ENCODE data around the gene PSMD1. TPM values are rescaled to one million over a fixed set of nuclear protein-coding genes. Genes with fewer than 3 reads are reported as not detected.

Gene PSMD1
- total RNA-seq, 1 experiment from 2014 or later = 133 TPM

DNA sequence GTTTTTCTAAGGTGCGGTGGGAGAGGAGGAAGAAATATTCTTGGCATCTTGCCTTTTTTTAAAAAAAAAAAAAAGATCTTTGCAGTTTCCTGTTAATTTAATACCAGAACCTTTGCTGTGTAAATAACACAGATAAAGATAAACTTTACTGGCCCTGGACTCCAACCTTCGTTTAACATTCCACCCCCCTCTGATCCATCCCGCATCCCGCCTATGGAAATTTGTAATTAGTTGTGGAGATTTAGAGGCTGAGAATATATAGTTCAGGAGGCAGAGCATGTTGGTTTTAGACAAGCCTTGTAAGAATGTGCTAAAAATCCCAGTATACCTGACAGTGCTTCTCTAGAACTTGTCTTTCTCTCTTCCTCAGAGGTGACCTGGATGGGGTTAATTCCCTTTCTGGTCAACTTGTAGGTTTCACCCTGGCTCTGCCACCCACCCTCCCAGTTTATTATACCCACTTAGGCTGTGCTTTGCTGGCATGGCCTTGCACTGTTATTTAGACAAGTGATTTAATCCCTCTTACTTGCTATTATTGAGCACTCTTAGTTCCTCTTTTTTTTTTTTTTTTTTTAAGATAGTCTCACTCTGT lies 22.3 kb upstream of the PSMD1 start (continued):
- TF ChIP-seq POLR2AphosphoS5 (IDR thresholded peaks at IDR 0.05; ENCODE audit: low read depth, low read length) (no peak), EGR1 (IDR thresholded peaks at IDR 0.05; ENCODE audit: low read depth) (no peak)

DNA sequence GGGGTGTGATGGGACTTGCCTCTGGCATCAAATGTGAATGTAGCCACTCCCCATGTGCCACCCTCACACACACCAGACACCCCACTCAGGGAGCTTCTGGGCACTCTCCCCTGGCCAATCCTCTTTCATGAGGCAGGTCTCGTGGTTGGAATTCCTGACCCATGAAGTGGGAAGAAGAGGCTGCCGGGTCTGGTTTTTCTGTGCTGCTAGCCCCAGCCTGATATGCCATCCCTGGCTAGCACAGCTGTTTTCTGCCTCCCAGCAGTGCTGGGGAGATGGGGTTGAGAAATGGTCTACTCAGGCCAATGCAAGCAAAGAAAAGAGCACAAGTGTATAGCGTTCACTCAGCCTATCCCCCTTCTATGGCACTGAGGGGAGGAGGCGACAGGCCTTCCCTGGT lies 20.5 kb upstream of the PSMD1 start:
- Histone ChIP-seq H3K36me3 (ENCODE audit: control insufficient read depth in 1 of 2, insufficient read depth in 2 of 2, low read length in 2 of 2) (no peaks in the 10 kb centered on the region), H2AFZ (ENCODE audit: low read depth, low read length, poor library complexity, severe bottlenecking) (no peak overlapping the region), H3K9me2 (ENCODE audit: insufficient read depth) (no peaks in the 10 kb centered on the region), H3K4me2 (ENCODE audit: low read length) (no peak overlapping the region), H3K4me3 (replicated peaks in 1 of 2; ENCODE audit: low read depth in 1 of 2, low read length in 2 of 2) (no peak overlapping the region), H3K79me2 (ENCODE audit: insufficient read depth, low read length) (no peaks in the 10 kb centered on the region), H4K20me1 (ENCODE audit: insufficient read depth) (no peaks in the 10 kb centered on the region), H3K4me1 (ENCODE audit: control insufficient read depth in 1 of 2, insufficient read depth in 2 of 2, low read length in 2 of 2) (peaks cover 0 to 11% of the 10 kb centered on the region in 2 experiments; a peak in 1 of 4 replicates), H3K27ac (ENCODE audit: low read depth, low read length) (no peak overlapping the region), H3K9me3 (ENCODE audit: control insufficient read depth in 1 of 2, insufficient read depth in 1 of 2, low read depth in 1 of 2, low read length in 2 of 2) (no peaks in the 10 kb centered on the region), H3K9ac (ENCODE audit: low read length) (no peak overlapping the region), H3K27me3 (ENCODE audit: insufficient read depth, low read length) (no peaks in the 10 kb centered on the region)
- no TSS peak for BruUV-seq (replicated peaks)
- intact Hi-C loops (cut with micrococcal nuclease) = no loop called here
- no peak for DNase-seq (ENCODE audit: low read depth, low spot score)
- ChIA-PET CTCF (interaction anchor here (0.7 to 1.2 kb wide), 2 partner anchors 10 to 17 kb away, joined by 3 read pairs; no protein-coding TSS in a partner anchor), POLR2A (no interaction called here), RAD21 (ENCODE audit: low non-redundant PET in 1 of 2, low total read pairs in 2 of 2, uncharacterized antibody in 2 of 2, unreplicated experiment in 2 of 2) (interaction anchor here in 1 of 2 experiments (0.7 kb wide), 1 partner anchor 380 kb away, joined by 3 read pairs; no protein-coding TSS in a partner anchor)
- ATAC-seq = no peak
- TF ChIP-seq ZNF274 (IDR thresholded peaks at IDR 0.05; ENCODE audit: low read depth, low read length) (no peak), RAD21 (IDR thresholded peaks at IDR 0.05; ENCODE audit: low read depth) (no peak), SP1 (IDR thresholded peaks at IDR 0.05; ENCODE audit: low read depth) (no peak), YY1 (IDR thresholded peaks at IDR 0.05; ENCODE audit: extremely low read depth, insufficient replicate concordance, low read depth, low read length) (no peak), FOSL1 (IDR thresholded peaks at IDR 0.05; ENCODE audit: low read depth) (no peak), EZH2phosphoT487 (IDR thresholded peaks at IDR 0.05; ENCODE audit: borderline replicate concordance) (no peak), EGR1 (IDR thresholded peaks at IDR 0.05; ENCODE audit: low read depth) (no peak), ELF1 (IDR thresholded peaks at IDR 0.05; ENCODE audit: borderline replicate concordance, low read depth) (no peak), TCF7L2 (IDR thresholded peaks at IDR 0.05; ENCODE audit: borderline replicate concordance, extremely low read depth, insufficient read depth, insufficient read length) (no peak), CEBPB (IDR thresholded peaks at IDR 0.05; ENCODE audit: low read depth) (no peak)
- TF ChIP-seq, protein P1, sequence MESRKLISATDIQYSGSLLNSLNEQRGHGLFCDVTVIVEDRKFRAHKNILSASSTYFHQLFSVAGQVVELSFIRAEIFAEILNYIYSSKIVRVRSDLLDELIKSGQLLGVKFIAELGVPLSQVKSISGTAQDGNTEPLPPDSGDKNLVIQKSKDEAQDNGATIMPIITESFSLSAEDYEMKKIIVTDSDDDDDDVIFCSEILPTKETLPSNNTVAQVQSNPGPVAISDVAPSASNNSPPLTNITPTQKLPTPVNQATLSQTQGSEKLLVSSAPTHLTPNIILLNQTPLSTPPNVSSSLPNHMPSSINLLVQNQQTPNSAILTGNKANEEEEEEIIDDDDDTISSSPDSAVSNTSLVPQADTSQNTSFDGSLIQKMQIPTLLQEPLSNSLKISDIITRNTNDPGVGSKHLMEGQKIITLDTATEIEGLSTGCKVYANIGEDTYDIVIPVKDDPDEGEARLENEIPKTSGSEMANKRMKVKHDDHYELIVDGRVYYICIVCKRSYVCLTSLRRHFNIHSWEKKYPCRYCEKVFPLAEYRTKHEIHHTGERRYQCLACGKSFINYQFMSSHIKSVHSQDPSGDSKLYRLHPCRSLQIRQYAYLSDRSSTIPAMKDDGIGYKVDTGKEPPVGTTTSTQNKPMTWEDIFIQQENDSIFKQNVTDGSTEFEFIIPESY (IDR thresholded peaks at IDR 0.05; ENCODE audit: extremely low read depth, insufficient replicate concordance, low read length) = no peak
- TF ChIP-seq, protein P2, sequence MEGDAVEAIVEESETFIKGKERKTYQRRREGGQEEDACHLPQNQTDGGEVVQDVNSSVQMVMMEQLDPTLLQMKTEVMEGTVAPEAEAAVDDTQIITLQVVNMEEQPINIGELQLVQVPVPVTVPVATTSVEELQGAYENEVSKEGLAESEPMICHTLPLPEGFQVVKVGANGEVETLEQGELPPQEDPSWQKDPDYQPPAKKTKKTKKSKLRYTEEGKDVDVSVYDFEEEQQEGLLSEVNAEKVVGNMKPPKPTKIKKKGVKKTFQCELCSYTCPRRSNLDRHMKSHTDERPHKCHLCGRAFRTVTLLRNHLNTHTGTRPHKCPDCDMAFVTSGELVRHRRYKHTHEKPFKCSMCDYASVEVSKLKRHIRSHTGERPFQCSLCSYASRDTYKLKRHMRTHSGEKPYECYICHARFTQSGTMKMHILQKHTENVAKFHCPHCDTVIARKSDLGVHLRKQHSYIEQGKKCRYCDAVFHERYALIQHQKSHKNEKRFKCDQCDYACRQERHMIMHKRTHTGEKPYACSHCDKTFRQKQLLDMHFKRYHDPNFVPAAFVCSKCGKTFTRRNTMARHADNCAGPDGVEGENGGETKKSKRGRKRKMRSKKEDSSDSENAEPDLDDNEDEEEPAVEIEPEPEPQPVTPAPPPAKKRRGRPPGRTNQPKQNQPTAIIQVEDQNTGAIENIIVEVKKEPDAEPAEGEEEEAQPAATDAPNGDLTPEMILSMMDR (IDR thresholded peaks at IDR 0.05 in 2 of 3, conservative IDR thresholded peaks at IDR 0.05 in 1 of 3; ENCODE audit: borderline replicate concordance in 1 of 3, insufficient read depth in 1 of 3, low read depth in 2 of 3, low read length in 2 of 3) = no peak
- TF ChIP-seq, protein P3, sequence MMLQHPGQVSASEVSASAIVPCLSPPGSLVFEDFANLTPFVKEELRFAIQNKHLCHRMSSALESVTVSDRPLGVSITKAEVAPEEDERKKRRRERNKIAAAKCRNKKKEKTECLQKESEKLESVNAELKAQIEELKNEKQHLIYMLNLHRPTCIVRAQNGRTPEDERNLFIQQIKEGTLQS (IDR thresholded peaks at IDR 0.05) = no peak
